HG03060 (cell line): ENCODE measurements around the gene IL26.
"Not testable (repeated sequence)": the region's sequence is repeated elsewhere in the genome, so short reads cannot be mapped to it uniquely, and the experiment has no call there.

Source experiments
- ATAC-seq: cut with Tn5 transposase; IDR thresholded peaks from one replicate; pipeline ENCODE4 v1.9.1; 2021; ENCODE audit warnings: low read depth, moderate number of reproducible peaks; ENCODE audit not compliant: unreplicated experiment

IL26 gene

GRCh38 chr12:68240975-68241374 lies 15.4 kb upstream of the IL26 start:
- peak; percentile 97 for ATAC-seq

GRCh38 chr12:68240079-68240478 lies 14.5 kb upstream of the IL26 start:
- no peak for ATAC-seq

- no peak for ATAC-seq
These were observed 13.8 kb upstream of the IL26 start for GRCh38 chr12:68239309-68239982.

GRCh38 chr12:68237619-68238018 lies 12.0 kb upstream of the IL26 start:
- ATAC-seq: no peak

- ATAC-seq: no peak
These were observed 11.5 kb upstream of the IL26 start for GRCh38 chr12:68237078-68237477.

DNA sequence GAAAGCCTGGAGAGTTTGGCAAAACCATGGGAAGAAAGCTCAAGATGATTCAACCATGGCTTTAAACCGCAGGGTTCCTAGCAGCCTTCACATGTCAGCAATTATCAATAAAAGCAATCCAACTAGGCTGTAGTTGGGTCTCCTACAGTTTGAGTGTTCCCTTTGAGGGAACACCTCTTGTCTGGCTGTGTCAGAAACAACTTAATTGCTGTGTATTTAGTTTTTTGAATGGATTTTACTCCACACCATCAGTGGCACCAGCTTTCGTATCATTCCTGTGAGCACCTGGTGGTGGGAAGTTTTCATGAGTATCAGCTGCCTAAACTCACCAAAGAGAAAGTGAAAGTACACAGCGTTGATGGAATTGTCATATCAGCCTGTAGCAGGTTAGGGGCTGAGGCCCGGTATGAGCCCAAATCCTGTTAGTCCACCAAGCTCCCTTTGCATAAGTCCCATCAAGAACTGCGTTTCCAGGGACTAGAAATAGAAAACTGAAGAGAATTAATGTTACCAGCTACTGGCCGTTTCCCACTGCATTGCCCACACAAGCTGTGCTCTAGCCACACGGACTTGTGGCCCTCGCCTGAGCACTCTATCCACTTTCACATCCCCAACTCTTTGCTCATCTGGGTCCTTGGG lies 10.9 kb upstream of the IL26 start:
- ATAC-seq: no peak

- no peak for ATAC-seq
These were observed 10.0 kb upstream of the IL26 start for GRCh38 chr12:68235576-68235975.

DNA sequence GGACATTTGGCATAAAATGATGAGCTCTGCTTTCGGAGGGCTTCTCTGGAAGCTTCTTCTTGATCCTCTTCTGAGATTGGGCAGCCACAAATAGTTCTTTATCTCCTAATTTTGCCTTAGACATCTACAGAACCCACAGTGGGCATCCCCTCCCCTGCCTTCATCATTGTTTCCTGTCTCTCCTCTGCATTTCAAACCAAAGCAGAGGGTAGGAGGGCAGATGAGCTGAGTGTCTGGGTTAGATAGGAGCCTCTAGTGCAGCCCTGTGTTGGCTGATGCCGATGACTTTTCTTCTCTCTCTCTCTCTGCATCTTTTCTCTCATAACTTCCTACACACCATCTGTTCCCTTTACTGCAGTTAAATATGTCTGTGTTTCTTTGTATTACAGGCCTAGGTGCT lies 8.5 kb upstream of the IL26 start:
- ATAC-seq: no peak

- no peak for ATAC-seq
These were observed 7.9 kb upstream of the IL26 start for GRCh38 chr12:68233498-68233897.

DNA sequence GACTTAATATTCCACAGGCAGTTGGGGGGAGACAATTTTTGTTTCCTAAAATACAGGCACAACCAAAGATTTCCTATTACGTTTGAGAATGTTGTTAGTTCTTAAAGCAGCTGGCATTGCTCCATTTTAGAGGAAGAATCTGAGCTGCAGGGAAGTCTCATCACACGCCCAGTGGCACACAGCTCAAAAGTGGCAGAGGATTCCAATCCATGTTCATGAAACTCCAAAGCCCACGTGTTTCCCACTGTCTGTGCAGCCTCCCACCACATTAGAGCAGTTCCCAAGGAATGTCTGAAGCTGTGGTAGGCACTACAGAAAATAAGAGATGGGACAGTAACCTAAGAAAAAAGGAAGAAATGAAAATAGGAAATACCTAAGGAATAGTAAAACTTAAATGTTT lies 6.1 kb upstream of the IL26 start:
- ATAC-seq: no peak

- no peak for ATAC-seq
These were observed 5.6 kb upstream of the IL26 start for GRCh38 chr12:68231229-68231628.

- ATAC-seq: no peak
These were observed 4.3 kb upstream of the IL26 start for GRCh38 chr12:68229956-68230355.

GRCh38 chr12:68227356-68227755 lies 1.7 kb upstream of the IL26 start:
- no peak for ATAC-seq

DNA sequence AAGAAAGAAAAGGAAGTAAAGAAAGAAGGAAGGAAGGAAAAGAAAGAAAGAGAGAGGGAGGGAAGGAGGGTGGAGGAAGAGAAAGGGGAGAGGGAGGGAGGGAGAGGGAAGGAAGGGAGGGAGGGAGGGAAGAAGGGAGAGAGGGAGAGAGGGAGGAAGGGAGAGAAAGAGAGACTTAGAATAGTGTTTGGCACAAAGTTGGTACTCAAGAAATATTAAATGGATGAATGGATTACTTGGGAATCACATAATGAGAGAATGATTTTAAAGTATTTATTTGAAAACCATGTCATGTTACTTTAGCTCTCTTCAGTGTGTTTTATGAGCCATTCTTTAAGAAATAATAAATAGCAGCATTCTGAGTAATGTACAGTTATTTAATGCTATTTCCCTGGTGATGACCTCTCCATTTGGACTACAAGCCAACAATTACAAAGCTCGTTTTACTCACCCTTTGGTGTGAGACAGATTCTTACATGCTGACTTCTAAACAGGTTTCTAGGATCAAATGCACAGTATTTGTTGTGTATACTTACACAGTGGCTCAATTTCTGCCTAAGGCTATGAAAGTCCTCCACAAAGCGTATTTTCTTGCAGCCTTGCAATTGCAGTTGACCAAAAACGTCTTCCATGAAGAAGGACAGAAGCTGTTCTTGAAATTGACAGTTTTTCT lies 861 bp downstream of the IL26 start:
- ATAC-seq: no peak

- ATAC-seq: peak; percentile 79
These were observed 2.4 kb downstream of the IL26 start for GRCh38 chr12:68223067-68223747.

DNA sequence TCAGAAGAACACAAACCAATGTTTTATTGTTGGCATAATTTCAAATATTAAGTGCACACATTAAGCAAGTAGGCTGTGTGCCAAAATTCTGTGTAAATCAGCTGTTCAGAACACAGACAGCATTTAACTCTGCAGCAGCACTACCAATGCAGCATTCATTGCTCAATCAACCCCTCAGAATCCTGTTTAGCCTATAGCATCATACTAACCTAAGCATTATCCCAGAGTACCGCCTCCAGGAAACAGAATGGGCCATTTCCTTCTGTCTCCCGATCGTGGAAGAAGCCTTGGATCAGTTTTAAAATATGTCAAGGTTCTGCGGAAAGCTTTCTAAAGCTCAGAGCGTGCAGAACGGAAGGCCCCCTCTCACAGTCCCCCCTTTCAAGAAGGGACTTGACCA lies 3.3 kb downstream of the IL26 start:
- no peak for ATAC-seq

- ATAC-seq: no peak
These were observed 4.1 kb downstream of the IL26 start for GRCh38 chr12:68221497-68221896.

DNA sequence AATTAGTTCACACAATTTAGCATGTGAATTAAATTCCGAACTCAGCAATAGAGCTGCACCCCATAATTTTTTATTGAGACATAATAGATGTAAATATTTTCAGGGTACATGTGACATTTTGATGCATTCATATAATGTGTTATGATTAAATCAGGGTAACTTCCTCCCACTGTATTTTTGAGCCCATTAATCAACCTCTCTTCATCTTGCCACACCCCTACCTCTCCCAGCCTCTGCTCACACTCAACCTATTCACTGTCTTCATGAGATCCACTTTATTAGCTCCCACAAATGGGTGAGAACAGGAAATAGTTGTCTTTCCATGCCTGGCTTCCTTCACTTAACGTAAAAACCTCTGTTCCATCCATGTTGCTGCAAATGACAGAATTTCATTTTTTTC lies 14.7 kb downstream of the IL26 start:
- ATAC-seq: no peak

DNA sequence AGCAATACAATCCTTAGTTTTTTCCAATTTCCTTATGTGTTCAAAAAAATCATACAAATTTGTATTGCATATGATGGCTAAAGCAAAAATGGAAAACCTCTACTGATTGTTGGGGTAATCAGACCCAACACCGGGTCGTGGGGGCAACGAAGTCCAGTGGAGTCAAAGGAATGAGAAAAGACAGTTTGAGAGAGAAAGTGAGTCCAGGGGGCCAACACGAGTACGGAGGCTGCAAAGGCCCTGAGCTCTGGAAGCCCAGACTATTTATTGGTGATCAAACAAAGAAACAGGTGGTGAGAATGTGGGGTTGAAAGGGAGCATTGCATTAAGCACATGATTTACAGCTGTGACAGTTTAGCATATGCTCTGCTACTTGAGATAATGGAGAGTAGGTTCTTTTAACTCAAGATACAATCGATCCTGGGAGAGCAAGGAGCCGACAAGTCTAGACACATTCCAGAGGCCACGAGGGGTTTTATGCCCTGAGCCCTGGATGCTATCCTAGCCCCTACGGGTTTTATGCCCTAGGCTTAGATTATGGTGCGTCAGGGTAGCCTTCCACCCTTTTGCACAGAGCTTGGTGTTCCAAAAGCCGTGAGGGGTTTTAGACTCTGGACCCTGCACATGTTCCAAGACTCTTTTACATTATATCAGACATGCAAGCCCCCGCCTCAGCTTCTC lies 16.4 kb downstream of the IL26 start:
- ATAC-seq: not testable (repeated sequence)

- ATAC-seq: no peak
These were observed 18.3 kb downstream of the IL26 start for GRCh38 chr12:68207276-68207675.

- ATAC-seq: no peak
These were observed 19.2 kb downstream of the IL26 start for GRCh38 chr12:68206446-68206845.
